ENCODE results near the gene PRM1. TPM values are rescaled to one million over a fixed set of nuclear protein-coding genes. Genes with fewer than 3 reads are reported as not detected.

Gene PRM1
- total and polyA plus RNA-seq, 2 of the 8 experiments (the other 6 are each of a cell fraction or from before 2014, with no cell fraction given) = 0.54 to 0.82 TPM

- H3K18ac ChIP-seq (ENCODE audit: extremely low read depth, low read length) = no peak overlapping the region
- H3K4ac ChIP-seq (replicated peaks; ENCODE audit: insufficient read length, low read depth, low read length) = no peak overlapping the region
- no peak overlapping the region for H2BK15ac ChIP-seq (ENCODE audit: low read length)
- no peak overlapping the region; the same call in 1 of the 2 replicates for H2BK12ac ChIP-seq (ENCODE audit: low read depth, low read length)
- no peaks in the 10 kb centered on the region for H3K9me3 ChIP-seq (ENCODE audit: insufficient read depth in 2 of 2, low read depth in 1 of 2, low read length in 1 of 2)
- no peak for DNase-seq (ENCODE audit: low read depth in 1 of 2, low spot score in 2 of 2)
- H3K79me2 ChIP-seq (ENCODE audit: control insufficient read depth in 1 of 2, insufficient read depth in 2 of 2, low read length in 2 of 2) = no peaks in the 10 kb centered on the region
- ChIA-PET CTCF (ENCODE audit: partially characterized antibody) (interaction anchor here (0.7 to 1.0 kb wide), 2 partner anchors 64 kb away, joined by 3 read pairs; no protein-coding TSS in a partner anchor), POLR2A (ENCODE audit: partially characterized antibody) (interaction anchor here (0.6 to 1.9 kb wide), 3 partner anchors 10 to 32 kb away, joined by 4 read pairs; no protein-coding TSS in a partner anchor)
- H3K79me1 ChIP-seq (ENCODE audit: low read depth, low read length) = no peaks in the 10 kb centered on the region
- H3K4me2 ChIP-seq (ENCODE audit: insufficient read depth in 1 of 2, low read depth in 2 of 2, low read length in 2 of 2) = no peak overlapping the region
- no peaks in the 10 kb centered on the region for H4K20me1 ChIP-seq (replicated peaks in 1 of 2; ENCODE audit: control insufficient read depth in 1 of 2, insufficient read depth in 2 of 2, low read length in 2 of 2)
- H3K14ac ChIP-seq (ENCODE audit: insufficient read length) = no peak overlapping the region
- H3K23ac ChIP-seq (ENCODE audit: insufficient read length) = no peak overlapping the region
- H3K4me3 ChIP-seq (ENCODE audit: extremely low read depth in 1 of 4, insufficient read depth in 2 of 4, low read depth in 3 of 4, low read length in 4 of 4) = no peak overlapping the region
- H3K23me2 ChIP-seq (ENCODE audit: low read depth, low read length) = peaks cover 5% of the 10 kb centered on the region; the same call in 1 of the 2 replicates
- no peak overlapping the region for H2BK120ac ChIP-seq (replicated peaks; ENCODE audit: low read depth, low read length)
- no peak overlapping the region for H3K56ac ChIP-seq (replicated peaks; ENCODE audit: insufficient read length, low read depth, low read length)
- H4K8ac ChIP-seq (ENCODE audit: extremely low read depth, insufficient read depth, low read length) = no peak overlapping the region
- H4K91ac ChIP-seq (replicated peaks; ENCODE audit: insufficient read length, low read length) = peak overlapping the region; percentile 67
- H3K9ac ChIP-seq (replicated peaks in 1 of 4; ENCODE audit: extremely low read depth in 1 of 4, low read depth in 3 of 4, low read length in 3 of 4) = no peak overlapping the region
- H3K36me3 ChIP-seq (ENCODE audit: control insufficient read depth in 2 of 4, insufficient read depth in 4 of 4, low read length in 3 of 4) = no peaks in the 10 kb centered on the region
- no peak overlapping the region for H4K5ac ChIP-seq (ENCODE audit: insufficient read length, low read depth, low read length)
- 79% methylated on average over 3 of the region's 3 CpGs; no CpG with 5 or more reads in 1 of the 2 experiments for WGBS, 2 experiments (ENCODE audit: extremely low coverage in 1 of 2, insufficient coverage in 1 of 2, insufficient read length in 1 of 2, insufficient replicate concordance in 2 of 2, low coverage in 1 of 2, low lambda C conversion rate in 2 of 2, missing lambda C conversion rate in 1 of 2)
- TF ChIP-seq RFX5 (IDR thresholded peaks at IDR 0.05; ENCODE audit: borderline replicate concordance, low read depth, low read length) (no peak), KDM5A (IDR thresholded peaks at IDR 0.05; ENCODE audit: low read length) (no peak), EZH2 (IDR thresholded peaks at IDR 0.05; ENCODE audit: low read depth, low read length, severe bottlenecking) (no peak), POLR2AphosphoS5 (IDR thresholded peaks at IDR 0.05; ENCODE audit: low read depth, low read length) (no peak), NANOG (IDR thresholded peaks at IDR 0.05; ENCODE audit: insufficient read depth, low read depth, low read length, poor library complexity, severe bottlenecking) (no peak), BACH1 (IDR thresholded peaks at IDR 0.05; ENCODE audit: low read length) (no peak), ZNF274 (IDR thresholded peaks at IDR 0.05; ENCODE audit: borderline replicate concordance, extremely low read depth, low read length) (no peak), EP300 (IDR thresholded peaks at IDR 0.05; ENCODE audit: borderline replicate concordance in 1 of 2, low read depth in 2 of 2, low read length in 2 of 2) (no peak)
- H3K27me3 ChIP-seq (replicated peaks in 1 of 4; ENCODE audit: control insufficient read depth in 3 of 4, extremely low read depth in 1 of 4, insufficient read depth in 3 of 4, low read length in 3 of 4) = no peaks in the 10 kb centered on the region
- no peak overlapping the region for H2BK5ac ChIP-seq (ENCODE audit: low read depth, low read length)
- no peak overlapping the region for H3K27ac ChIP-seq (ENCODE audit: low read depth, low read length)
- H2BK20ac ChIP-seq (ENCODE audit: low read length) = peak overlapping the region; percentile 18; the same call in 1 of the 2 replicates
- H2AK5ac ChIP-seq (ENCODE audit: low read depth, low read length) = no peak overlapping the region
- H2AFZ ChIP-seq (ENCODE audit: low read length) = no peak overlapping the region
- H3K4me1 ChIP-seq (replicated peaks in 1 of 4; ENCODE audit: control insufficient read depth in 3 of 4, insufficient read depth in 4 of 4, low read length in 3 of 4) = peaks cover 7 to 13% (median 7%) of the 10 kb centered on the region in 4 experiments; a peak in 5 of 7 replicates
- FAIRE-seq = no peak
Measured at GRCh38 chr16:11322823-11323222, 41.7 kb upstream of the PRM1 start.

Measured in H1 (cell line).